H1 (cell line): ENCODE data around the gene CHRDL2. TPM values are rescaled to one million over a fixed set of nuclear protein-coding genes. Genes with fewer than 3 reads are reported as not detected.
A peak's percentile ranks its signal among the peaks of the same experiment; 100 is the strongest.

ENCODE experiments used
- ATF3 ChIP-seq: IDR thresholded peaks from 2 replicates; pipeline ENCODE4 v1.6.1; 2011; ENCODE audit warnings: low read depth, mild to moderate bottlenecking, low read length; ENCODE audit not compliant: insufficient read depth
- BACH1 ChIP-seq: IDR thresholded peaks from 2 replicates; pipeline ENCODE4 v1.6.1; 2012; ENCODE audit warnings: low read length, improper control_type of control experiment
- CBX5 ChIP-seq: fragments of 300-800, 300-1000 bp; sonication (generic); IDR thresholded peaks from 2 replicates; pipeline ENCODE4 v1.7.1; 2016; ENCODE audit warnings: antibody characterized with exemption, low read length, low read depth
- CEBPB ChIP-seq: IDR thresholded peaks from 2 replicates; pipeline ENCODE4 v1.6.1; 2012; ENCODE audit warnings: low read depth, low read length
- CTBP2 ChIP-seq: IDR thresholded peaks from 2 replicates; pipeline ENCODE4 v1.7.0; 2011; ENCODE audit warnings: borderline replicate concordance, mild to moderate bottlenecking, moderate library complexity, mixed read lengths, low read length; ENCODE audit not compliant: insufficient read depth, insufficient read length
- CTCF ChIP-seq, 3 experiments: IDR thresholded peaks; 1 replicate in 2 of 3; 2 replicates in 1 of 3; pipeline versions ENCODE4 v1.5.1 to v1.6.1; 2011; ENCODE audit warnings: low read length in 3 of 3, mild to moderate bottlenecking in 3 of 3, inconsistent platforms in 2 of 3, low read depth in 1 of 3, moderate library complexity in 1 of 3; ENCODE audit not compliant: insufficient read depth in 1 of 3; ENCODE audit errors: control extremely low read depth in 1 of 3
- EGR1 ChIP-seq: IDR thresholded peaks from 2 replicates; pipeline ENCODE4 v1.6.1; 2011; ENCODE audit warnings: low read depth, low read length, borderline replicate concordance
- EZH2 ChIP-seq: fragments of 200-600 bp; sonication (generic); IDR thresholded peaks from 2 replicates; pipeline ENCODE4 v1.7.1; 2012; ENCODE audit warnings: low read depth, mild to moderate bottlenecking, moderate library complexity, low read length, inconsistent platforms; ENCODE audit not compliant: severe bottlenecking
- FOSL1 ChIP-seq: IDR thresholded peaks from 2 replicates; pipeline ENCODE4 v1.6.1; 2011; ENCODE audit warnings: mild to moderate bottlenecking, low read depth, low read length, moderate library complexity; ENCODE audit not compliant: insufficient read depth
- HDAC2 ChIP-seq, 2 experiments: fragments of 300-600 bp in 1 of 2; sonication (generic) in 1 of 2; IDR thresholded peaks; 2 replicates each; pipeline ENCODE4 v1.6.1; 2011 to 2012; ENCODE audit warnings: low read depth in 2 of 2, low read length in 2 of 2, mild to moderate bottlenecking in 2 of 2, moderate library complexity in 2 of 2, borderline replicate concordance in 1 of 2, inconsistent platforms in 1 of 2
- KDM1A ChIP-seq: fragments of 200-600, 300-600 bp; sonication (generic); IDR thresholded peaks from 2 replicates; pipeline ENCODE4 v1.7.1; 2016; ENCODE audit warnings: mild to moderate bottlenecking, low read length, borderline replicate concordance
- KDM4A ChIP-seq: IDR thresholded peaks from one replicate; pipeline ENCODE4 v1.7.1; 2012; ENCODE audit warnings: low read depth, mild to moderate bottlenecking, moderate library complexity, low read length, inconsistent platforms; ENCODE audit not compliant: severe bottlenecking
- KDM5A ChIP-seq: fragments of 200-600 bp; IDR thresholded peaks from 2 replicates; pipeline ENCODE4 v1.7.1; 2012; ENCODE audit warnings: mild to moderate bottlenecking, low read length, inconsistent platforms, mixed read lengths
- NANOG ChIP-seq: IDR thresholded peaks from 2 replicates; pipeline ENCODE4 v1.6.1; 2011; ENCODE audit warnings: low read length, low read depth, mild to moderate bottlenecking, inconsistent platforms; ENCODE audit not compliant: insufficient read depth, poor library complexity, severe bottlenecking
- SIRT6 ChIP-seq: IDR thresholded peaks from one replicate; pipeline ENCODE4 v1.7.1; 2012; ENCODE audit warnings: low read length, inconsistent platforms
- SRF ChIP-seq: IDR thresholded peaks from 2 replicates; pipeline ENCODE4 v1.6.1; 2011; ENCODE audit warnings: mild to moderate bottlenecking, low read depth, low read length, moderate library complexity
- TAF7 ChIP-seq: optimal IDR thresholded peaks from 2 replicates; pipeline ENCODE3; 2011; ENCODE audit warnings: low read depth, mild to moderate bottlenecking, inconsistent platforms, low read length, moderate library complexity, borderline replicate concordance
- USF2 ChIP-seq: IDR thresholded peaks from 2 replicates; pipeline ENCODE4 v1.6.1; 2011; ENCODE audit warnings: low read length, improper control_type of control experiment
- YY1 ChIP-seq: IDR thresholded peaks from 2 replicates; pipeline ENCODE4 v1.6.1; 2011; ENCODE audit warnings: low read depth, mild to moderate bottlenecking, low read length
- polyA plus RNA-seq, 7 experiments: library from polyadenylated mRNA; depleted of rRNA in 3 of 7; stranded (reverse) in 5 of 7; unstranded in 2 of 7; fragments of >200 nt in 5 of 7; fragments of 200-250 nt in 2 of 7; gene quantifications; 1 replicate in 5 of 7; 2 replicates in 1 of 7; 4 replicates in 1 of 7; pipeline versions ENCODE4 v1.2.1 to v1.2.3, GENCODE V29; 2011 to 2013; ENCODE audit warnings: missing spikeins in 2 of 7, mixed read lengths in 2 of 7
- total RNA-seq: library from RNA; stranded (reverse); fragmentation: NEBNext Ultra II Directional; extraction: Animal tissue kit (Norgen Biotek cat#: 25700); gene quantifications from 2 replicates; pipeline ENCODE4 v1.2.1, GENCODE V29; 2021

The CHRDL2 gene
- total and polyA plus RNA-seq, 2 of the 8 experiments (the other 6 are each of a cell fraction or from before 2014, with no cell fraction given): 0.26 to 0.48 TPM

GRCh38 chr11:74731301-74732094, at the start of gene CHRDL2 (continued):
- TF ChIP-seq CTCF (IDR thresholded peaks at IDR 0.05; ENCODE audit: control extremely low read depth in 1 of 3, insufficient read depth in 1 of 3, low read depth in 1 of 3, low read length in 3 of 3) (no peak), TAF7 (no peak), FOSL1 (no peak), CEBPB (no peak), SIRT6 (no peak), EGR1 (no peak), HDAC2 (IDR thresholded peaks at IDR 0.05; ENCODE audit: borderline replicate concordance in 1 of 2, low read depth in 2 of 2, low read length in 2 of 2) (no peak), KDM1A (peak; percentile 84), CTBP2 (no peak), BACH1 (no peak), NANOG (no peak), YY1 (no peak), EZH2 (peak; percentile 48), ATF3 (no peak), USF2 (no peak), CBX5 (no peak), KDM5A (no peak), KDM4A (peak; percentile 94), SRF (no peak)
